Nephron (organoid): ENCODE data around the gene SYNPO.

Experiments used
- H3K27ac Mint-ChIP-seq, 3 experiments: 2 replicates each; pipeline ENCODE4 v1.8.0; 2020; ENCODE audit warnings: mixed read lengths in 3 of 3, mild to moderate bottlenecking in 2 of 3, moderate library complexity in 1 of 3
- H3K27me3 Mint-ChIP-seq: 2 replicates; pipeline ENCODE4 v1.8.0; 2021; ENCODE audit warnings: low read depth, mild to moderate bottlenecking, moderate library complexity, mixed read lengths
- H3K36me3 Mint-ChIP-seq: 2 replicates; pipeline ENCODE4 v1.8.0; 2020; ENCODE audit warnings: low read depth, mixed read lengths
- H3K4me1 Mint-ChIP-seq: 2 replicates; pipeline ENCODE4 v1.8.0; 2020; ENCODE audit warnings: mixed read lengths
- H3K4me3 Mint-ChIP-seq, 3 experiments: 2 replicates each; pipeline ENCODE4 v1.8.0; 2020; ENCODE audit warnings: mild to moderate bottlenecking in 3 of 3, mixed read lengths in 3 of 3, moderate library complexity in 2 of 3
- H3K9me3 Mint-ChIP-seq: 2 replicates; pipeline ENCODE4 v1.8.0; 2020; ENCODE audit warnings: mixed read lengths
- CTCF ChIP-seq, 3 experiments: fragments of 200-600 bp; sonication (generic); IDR thresholded peaks; one replicate each; pipeline ENCODE4 v1.5.0; 2021; ENCODE audit warnings: antibody characterized with exemption in 3 of 3; ENCODE audit not compliant: unreplicated experiment in 3 of 3

Gene SYNPO

GRCh38 chr5:150674341-150674821 lies 33.9 kb downstream of the SYNPO start:
- TF ChIP-seq CTCF (IDR thresholded peaks at IDR 0.05; ENCODE audit: unreplicated experiment in 3 of 3): no peak
- Mint-ChIP-seq H3K27ac (peak overlapping the region; percentile 79 to 96 (median 96)), H3K9me3 (no peaks in the 10 kb centered on the region), H3K4me1 (peaks cover 31% of the 10 kb centered on the region), H3K36me3 (peaks cover 4% of the 10 kb centered on the region), H3K4me3 (peak overlapping the region in 2 of 3 experiments; percentile 53 to 88), H3K27me3 (peaks cover 11% of the 10 kb centered on the region)

GRCh38 chr5:150675069-150675468 lies 34.6 kb downstream of the SYNPO start:
- Mint-ChIP-seq H3K9me3 (no peaks in the 10 kb centered on the region), H3K27me3 (peaks cover 11% of the 10 kb centered on the region), H3K4me1 (peaks cover 31% of the 10 kb centered on the region), H3K36me3 (peaks cover 4% of the 10 kb centered on the region), H3K4me3 (peak overlapping the region in 2 of 3 experiments; percentile 11 to 23), H3K27ac (peak overlapping the region; percentile 16 to 96 (median 96))
- no peak for TF ChIP-seq CTCF (IDR thresholded peaks at IDR 0.05; ENCODE audit: unreplicated experiment in 3 of 3)

GRCh38 chr5:150676578-150676977 lies 36.1 kb downstream of the SYNPO start:
- TF ChIP-seq CTCF (IDR thresholded peaks at IDR 0.05; ENCODE audit: unreplicated experiment in 3 of 3): no peak
- no peak overlapping the region for H3K27ac Mint-ChIP-seq
- peaks cover 11% of the 10 kb centered on the region for H3K27me3 Mint-ChIP-seq
- H3K4me1 Mint-ChIP-seq: peaks cover 24% of the 10 kb centered on the region
- no peak overlapping the region for H3K4me3 Mint-ChIP-seq
- peaks cover 4% of the 10 kb centered on the region for H3K36me3 Mint-ChIP-seq
- no peaks in the 10 kb centered on the region for H3K9me3 Mint-ChIP-seq

GRCh38 chr5:150689120-150689519 lies 48.7 kb downstream of the SYNPO start:
- H3K4me3 Mint-ChIP-seq: no peak overlapping the region

DNA sequence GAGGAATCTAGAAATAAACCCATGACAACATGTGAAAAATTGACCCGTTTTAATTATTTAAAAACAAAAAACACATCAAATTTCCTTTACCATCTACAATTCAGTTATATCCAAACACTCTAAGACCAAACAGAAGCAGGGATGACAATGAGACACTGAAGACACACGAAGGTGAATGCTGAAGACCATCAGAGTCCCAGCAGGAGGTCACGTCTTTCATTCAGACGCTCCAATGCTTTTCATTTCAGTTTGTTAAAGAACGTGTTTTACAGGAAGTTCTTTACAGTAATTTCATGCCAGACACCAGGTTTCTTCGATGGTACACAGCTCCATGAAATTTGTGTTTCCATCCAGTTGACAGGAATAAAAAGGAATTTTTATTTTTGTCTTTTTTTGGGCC lies 50.3 kb downstream of the SYNPO start:
- no peak overlapping the region for H3K27ac Mint-ChIP-seq
- H3K4me1 Mint-ChIP-seq: no peaks in the 10 kb centered on the region
- no peaks in the 10 kb centered on the region for H3K27me3 Mint-ChIP-seq
- H3K9me3 Mint-ChIP-seq: no peaks in the 10 kb centered on the region
- no peak overlapping the region for H3K4me3 Mint-ChIP-seq
- H3K36me3 Mint-ChIP-seq: peaks cover 61% of the 10 kb centered on the region
- TF ChIP-seq CTCF (IDR thresholded peaks at IDR 0.05; ENCODE audit: unreplicated experiment in 3 of 3): no peak

More at GRCh38 chr5:150689120-150689519, 48.7 kb downstream of the SYNPO start:
- Mint-ChIP-seq H3K27ac (no peak overlapping the region), H3K36me3 (peaks cover 46% of the 10 kb centered on the region), H3K9me3 (no peaks in the 10 kb centered on the region), H3K4me1 (no peaks in the 10 kb centered on the region), H3K27me3 (no peaks in the 10 kb centered on the region)
- no peak for TF ChIP-seq CTCF (IDR thresholded peaks at IDR 0.05; ENCODE audit: unreplicated experiment in 3 of 3)

DNA sequence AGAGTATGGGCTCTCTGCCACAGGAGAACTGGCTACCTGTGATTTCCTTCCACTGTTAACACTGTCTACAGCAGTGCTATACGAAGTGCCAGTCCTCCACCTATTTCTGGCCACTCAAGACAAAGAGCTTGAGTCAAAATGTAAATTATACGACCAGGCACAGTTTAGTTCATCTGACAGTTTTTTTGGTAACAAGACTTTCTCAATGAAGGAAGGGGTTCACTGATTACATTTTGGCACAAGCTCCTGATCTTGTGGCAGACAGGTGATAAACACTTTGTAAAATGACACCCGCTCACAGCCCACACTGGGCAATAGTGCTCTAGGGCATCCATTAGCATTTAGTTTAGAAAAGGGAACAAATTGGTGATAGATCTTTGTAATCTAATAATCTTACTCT lies 51.8 kb downstream of the SYNPO start:
- H3K27ac Mint-ChIP-seq: no peak overlapping the region
- no peaks in the 10 kb centered on the region for H3K9me3 Mint-ChIP-seq
- TF ChIP-seq CTCF (IDR thresholded peaks at IDR 0.05; ENCODE audit: unreplicated experiment in 3 of 3): no peak
- H3K36me3 Mint-ChIP-seq: peaks cover 73% of the 10 kb centered on the region
- H3K27me3 Mint-ChIP-seq: no peaks in the 10 kb centered on the region
- H3K4me3 Mint-ChIP-seq: no peak overlapping the region
- H3K4me1 Mint-ChIP-seq: no peaks in the 10 kb centered on the region
